ENCODE results near the gene GRM8.
A peak's percentile ranks its signal among the peaks of the same experiment; 100 is the strongest.

The GRM8 gene

DNA sequence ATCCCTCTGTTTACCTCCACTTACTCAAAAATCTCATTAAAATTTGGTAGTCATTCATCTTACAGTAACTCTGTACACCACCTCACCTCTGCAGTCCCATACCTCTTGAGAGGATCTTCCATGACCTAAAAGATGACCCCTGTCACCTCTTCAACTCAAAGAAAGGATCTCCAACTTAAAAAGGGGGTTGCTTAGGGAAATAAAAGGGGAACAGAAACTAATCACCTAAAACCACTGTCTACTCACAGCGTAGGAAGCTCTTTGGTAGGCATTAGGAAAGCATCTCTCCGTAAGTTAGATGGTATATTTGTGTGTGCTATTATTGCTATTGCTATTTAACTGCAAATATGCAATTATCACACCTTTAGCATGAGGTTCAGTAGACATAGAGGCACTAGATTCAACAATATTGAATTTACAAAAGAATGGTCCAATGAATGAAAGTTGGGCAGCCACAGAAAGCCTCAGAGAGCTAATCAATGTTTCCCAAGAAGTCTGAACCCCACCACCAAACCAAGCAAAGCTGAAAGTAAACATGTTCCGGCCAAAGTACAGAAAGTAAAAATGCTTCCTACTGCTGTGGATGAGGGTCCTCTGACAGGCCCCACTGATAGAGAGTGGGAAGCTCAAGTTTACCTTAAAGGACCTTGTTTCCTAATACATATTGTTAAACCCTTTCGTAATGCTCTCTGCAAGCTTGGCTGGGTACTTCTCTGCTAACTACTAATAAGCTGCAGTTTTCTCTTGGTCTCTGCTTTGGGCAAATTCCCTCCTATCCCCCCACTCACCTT, 105.8 kb downstream of the GRM8 start:
- DNase-seq (ENCODE audit: low read depth): no peak

DNA sequence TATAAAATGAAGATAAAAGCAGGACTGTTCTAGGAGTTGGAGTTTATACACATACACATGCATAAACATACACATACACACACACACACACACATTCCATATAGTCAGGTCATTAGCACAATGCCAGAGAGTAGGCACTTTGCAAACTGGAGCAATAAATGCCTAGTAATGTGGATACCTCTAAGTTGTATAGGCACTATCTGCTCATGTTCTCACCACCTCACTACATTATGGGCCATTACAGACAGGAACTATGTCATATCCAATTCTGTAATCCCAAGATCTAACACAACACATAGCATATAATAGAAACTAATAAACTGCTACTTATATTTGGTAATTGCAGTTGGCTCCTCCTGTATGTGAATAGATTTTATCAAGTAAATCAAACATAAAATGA, 115.6 kb downstream of the GRM8 start:
- DNase-seq (ENCODE audit: low read depth): no peak

DNA sequence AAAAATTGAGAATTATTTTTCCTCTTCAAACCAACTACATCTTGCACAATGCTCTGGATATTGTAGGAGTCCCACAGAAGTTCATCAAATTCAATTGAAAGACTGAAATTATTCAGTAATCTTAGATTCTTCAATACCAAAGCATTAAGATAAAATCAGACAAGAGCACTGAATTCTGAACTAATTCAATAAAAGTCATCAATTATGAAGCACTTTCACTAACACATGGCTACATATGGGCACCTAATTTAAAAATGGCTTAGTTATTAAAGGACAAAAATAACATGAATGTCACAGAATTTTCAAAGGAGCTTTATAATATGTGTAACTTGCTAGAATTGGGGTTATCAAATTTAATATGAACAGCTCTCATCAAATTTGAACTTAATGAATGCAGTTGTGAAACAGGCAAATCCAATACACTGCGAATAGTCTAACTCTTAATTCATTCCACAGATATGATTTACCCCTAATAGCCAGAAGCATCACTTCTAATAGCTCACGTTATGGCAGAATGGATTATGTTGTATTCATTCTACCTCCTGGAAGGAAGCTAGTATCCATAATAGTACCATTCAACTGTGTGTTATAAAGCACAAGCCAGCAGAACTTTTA, 116.8 kb downstream of the GRM8 start:
- no peak for DNase-seq (ENCODE audit: low read depth)

DNA sequence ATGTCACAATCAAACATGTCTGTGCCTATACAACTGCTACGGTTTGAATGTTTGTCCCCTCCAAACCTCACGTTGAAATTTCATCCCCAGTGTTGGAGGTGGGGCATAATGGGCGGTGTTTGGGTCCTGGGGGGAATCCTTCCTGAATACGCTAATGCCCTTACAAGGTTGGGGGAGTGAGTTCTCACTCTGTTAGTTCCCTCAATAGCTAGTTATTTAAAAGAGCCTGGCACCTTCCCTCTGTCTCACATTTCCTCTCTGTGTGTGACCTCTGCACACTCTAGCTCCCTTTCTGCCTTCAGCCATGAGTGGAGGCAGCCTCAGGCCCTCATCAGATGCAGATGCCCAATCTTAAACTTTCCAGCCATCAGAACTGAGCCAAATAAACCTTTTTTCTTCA, 129.5 kb downstream of the GRM8 start:
- DNase-seq (ENCODE audit: low read depth): no peak

DNA sequence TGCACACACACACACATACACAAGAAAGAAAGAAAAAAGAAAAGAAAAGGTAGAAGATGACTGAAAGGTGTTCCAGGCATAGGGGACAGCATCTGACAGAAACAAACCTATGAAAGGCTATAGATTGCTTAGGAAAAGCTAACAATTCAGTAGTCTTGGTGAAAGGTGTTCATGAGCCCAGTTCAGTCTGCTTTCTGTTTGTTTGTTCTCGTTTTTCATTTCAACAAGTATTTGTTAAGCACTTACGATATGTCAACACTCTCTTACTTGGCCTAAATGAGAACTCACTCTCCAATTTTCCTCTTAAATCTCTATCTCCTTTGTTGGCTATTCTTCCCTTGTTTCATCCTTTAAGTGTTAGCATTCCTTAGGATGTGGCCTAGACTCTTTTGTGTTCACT, 133.2 kb downstream of the GRM8 start:
- no peak for DNase-seq (ENCODE audit: low read depth)

DNA sequence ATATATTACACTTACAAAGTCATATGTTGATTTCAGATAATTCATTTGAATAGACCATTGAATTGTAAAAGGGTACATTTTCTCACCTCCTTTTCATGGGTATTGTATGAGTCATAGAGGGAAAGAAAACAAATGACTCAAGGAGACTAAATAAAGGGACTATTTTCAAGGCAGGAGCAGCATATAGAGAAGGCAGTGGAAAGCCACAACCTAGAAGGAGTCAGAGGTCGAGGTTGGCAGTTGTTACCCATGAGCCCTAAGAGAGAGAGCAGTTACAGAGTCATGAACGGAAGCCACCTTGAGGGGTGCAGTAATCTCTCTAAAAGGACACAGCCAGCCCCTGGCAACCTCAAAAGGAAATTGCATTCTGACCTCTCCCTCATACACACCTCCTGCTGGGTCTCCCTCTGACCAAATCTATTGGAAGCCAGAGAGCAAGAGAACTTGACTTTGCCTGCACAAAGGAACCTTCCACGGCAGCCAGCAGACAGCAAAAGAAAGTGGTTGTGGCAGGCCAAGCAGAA, 137.9 kb downstream of the GRM8 start:
- DNase-seq (ENCODE audit: low read depth): no peak

DNA sequence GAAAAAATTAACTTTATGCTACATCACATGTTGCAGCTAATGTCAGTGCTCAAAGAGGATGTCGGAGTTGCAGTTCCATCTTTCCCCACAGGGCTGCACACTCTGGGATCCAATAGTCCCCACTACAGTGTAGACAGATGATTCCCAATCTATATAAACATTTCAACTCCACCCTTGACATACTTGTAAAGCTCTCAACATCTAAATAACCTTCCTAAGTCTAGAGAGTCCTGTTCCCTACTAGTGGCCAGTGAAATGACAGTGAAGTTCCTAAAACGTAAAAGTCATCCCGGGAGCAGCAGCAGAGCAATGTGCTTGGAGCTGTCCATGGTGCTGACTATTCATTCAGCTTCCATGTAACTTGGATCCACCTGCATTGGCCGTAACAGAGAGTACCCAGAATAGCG, 145.1 kb downstream of the GRM8 start:
- peak; percentile 8 for DNase-seq (ENCODE audit: low read depth)

DNA sequence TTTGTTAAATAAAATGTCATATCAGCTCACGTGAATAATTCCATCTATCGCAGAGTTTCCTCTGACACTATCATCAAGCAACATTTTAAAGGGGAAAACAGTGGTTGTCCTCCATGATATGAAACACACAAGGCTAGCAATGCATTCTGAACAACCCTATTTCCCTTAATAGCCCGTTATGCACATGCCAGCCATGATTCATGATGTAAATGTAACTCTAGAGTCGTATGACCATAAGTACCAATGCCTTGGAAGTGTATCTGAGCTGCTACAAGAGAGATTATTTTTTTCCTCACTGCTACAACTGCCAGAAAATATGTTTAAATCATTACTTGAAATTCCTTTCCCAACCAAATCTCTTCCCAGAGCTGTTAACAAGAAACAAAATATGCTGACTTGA, 159.4 kb downstream of the GRM8 start:
- DNase-seq (ENCODE audit: low read depth): no peak

DNA sequence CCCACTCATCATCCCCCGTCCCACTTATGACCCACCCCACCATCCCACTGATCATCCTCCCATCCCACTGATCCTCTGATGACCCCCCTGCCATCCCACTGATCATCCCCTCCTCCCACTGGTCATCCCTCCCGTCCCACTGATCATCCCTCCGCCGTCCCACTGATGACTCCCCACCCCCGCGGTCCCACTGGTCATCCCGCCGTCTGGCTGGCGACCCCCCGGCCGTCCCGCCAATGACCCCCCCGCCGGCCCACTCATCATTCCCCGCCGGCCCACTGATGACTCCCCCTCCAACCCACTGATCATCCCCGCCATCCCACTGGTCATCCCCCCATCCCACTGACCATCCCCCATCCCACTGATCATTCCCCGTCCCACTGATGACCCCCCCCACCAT, 161.1 kb downstream of the GRM8 start:
- DNase-seq (ENCODE audit: low read depth): no peak

DNA sequence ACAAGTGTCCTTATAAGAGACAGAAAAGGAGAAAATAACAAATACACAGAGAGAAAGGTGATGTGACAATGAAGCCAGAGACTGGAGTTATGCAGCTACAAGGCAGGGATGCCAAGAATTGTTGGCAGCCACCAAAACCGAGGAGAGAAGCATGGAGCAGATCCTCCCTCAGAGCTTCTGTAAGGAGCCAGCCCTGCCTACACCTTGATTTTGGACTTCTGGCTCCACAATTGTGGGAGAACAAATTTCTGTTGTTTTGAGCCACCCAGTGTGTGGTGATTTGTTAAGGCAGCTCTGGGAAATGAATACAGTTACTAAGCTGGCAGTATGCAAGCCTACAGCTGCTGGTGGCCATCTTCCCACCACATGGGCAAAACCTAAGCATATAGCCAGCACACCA, 163.6 kb downstream of the GRM8 start:
- DNase-seq (ENCODE audit: low read depth): no peak

DNA sequence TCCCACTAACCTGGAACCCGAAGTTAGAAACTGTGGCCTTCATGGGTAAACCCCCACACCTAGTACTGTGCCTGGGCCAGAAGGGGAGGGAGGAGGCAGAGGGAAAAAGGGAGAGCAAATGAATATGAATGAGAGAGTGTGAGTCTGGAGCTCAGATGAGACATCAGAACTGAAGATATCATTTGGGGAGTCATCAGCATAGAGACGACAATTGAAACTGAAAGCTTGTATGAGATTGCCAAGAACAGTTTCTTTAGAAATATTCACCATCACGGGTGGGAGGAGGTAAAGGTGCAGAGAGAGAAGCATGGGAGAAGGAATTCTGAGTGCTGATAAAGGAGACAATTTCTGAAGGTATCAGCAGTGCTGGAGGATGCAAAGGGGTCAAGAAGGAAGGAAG, 171.2 kb downstream of the GRM8 start:
- DNase-seq (ENCODE audit: low read depth): no peak

DNA sequence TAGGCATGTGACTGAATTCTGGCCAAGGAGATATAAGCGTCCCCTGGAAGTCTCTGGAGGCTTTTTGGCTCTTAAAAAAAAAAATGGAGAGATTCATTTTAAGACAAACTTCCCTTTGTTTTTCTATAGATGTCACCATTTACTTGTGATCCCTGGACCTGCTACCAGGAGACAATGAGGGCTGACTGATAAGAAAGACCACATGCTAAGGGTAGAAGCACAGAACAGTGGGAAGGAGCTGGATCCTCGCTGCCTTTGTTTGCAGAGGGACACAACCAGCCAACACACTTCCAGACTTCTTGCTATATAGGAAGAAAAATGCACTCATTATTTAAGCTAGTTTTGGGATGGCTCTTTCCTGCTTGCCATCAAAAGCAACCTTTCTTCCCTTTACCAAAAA, 172.2 kb downstream of the GRM8 start:
- DNase-seq (ENCODE audit: low read depth): no peak

DNA sequence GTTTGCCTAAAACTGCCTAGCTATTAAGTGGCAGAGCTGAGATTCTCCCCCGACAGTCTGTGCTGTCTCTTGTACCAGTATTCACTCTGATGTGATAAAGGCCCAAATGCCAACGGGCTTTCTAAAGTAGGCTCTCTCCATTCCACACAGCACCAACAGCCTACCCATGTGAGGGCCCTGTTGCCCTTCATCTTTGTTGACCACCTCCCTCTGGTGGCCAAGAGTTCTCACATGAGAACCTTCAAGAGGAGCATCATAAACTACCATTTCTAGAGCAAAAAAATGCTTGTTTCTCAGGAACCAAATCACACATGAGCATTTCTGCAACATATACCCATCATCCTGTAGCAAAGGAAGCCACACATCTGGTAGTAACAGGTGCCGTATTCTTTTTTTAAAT, 185.8 kb downstream of the GRM8 start:
- no peak for DNase-seq (ENCODE audit: low read depth)

DNA sequence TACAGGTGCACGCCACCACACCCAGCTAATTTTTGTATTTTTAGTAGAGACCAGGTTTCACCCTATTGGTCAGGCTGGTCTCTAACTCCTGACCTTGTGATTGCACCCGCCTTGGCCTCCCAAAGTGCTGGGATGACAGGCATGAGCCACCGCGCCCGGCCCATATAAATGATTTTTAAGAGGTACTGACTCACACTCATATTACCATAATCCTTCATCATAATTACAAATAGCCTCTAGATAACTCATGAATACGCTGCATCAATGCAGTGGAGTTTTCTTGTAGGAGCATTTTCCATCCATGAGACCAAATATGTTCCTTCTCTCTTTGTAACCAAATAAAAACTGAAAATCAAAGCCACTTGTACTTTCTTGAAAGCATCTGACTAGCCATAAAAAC, 193.3 kb downstream of the GRM8 start:
- no peak for DNase-seq (ENCODE audit: low read depth)

DNA sequence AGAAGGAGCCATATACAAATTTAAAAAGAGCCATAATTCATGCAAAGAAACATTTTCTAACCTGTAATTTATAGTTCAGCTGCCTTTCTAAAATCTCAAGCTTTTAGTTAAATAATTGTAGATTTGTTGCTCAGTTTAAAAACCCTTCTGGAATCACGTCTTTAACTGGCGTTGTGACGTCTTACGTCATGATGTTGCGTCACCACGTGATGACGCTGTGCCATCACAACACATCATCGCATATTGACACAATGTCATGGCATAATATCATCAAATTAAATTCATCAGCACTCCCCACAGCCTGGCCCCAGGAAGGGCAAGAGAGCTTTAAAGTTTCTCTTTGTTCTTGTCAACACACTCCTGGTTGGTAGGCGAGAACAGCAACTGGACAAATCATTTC, 194.8 kb downstream of the GRM8 start:
- no peak for DNase-seq (ENCODE audit: low read depth)

DNA sequence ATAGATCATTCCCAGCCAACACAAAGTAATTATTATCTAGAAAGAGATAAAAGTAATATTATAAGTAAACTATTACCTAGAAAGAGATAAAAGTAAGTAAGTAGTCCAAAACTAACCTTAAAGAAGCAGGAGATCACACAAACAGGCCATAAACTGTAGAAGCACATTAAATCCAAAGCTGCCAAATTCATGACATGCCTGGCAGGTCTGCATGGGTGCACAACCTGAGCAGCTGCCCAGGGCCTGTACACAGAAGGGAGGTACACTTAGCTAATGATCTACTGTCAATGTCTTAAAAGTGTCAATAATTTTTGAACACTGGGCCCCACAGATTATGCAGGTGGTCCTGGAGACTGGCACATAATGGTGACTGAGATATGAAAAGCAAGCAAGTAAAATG, 196.5 kb downstream of the GRM8 start:
- no peak for DNase-seq (ENCODE audit: low read depth)

DNA sequence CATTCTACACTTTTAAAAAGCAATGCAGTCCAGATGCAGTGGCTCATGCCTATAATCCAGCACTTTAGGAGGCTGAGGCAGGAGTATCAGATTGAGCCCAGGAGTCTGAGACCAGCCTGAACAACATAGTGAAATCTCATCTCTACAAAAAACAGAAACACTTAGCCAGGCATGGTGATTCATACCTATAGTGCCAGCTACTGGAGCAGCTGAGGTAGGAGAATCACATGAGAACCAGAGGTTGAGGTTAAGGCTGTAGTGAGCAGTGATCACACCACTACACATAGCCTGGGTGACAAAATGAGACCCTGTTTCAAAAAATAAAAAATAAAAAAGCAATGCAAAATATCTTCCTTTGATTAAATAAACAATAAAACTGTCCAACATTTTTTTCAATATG, 205.2 kb downstream of the GRM8 start:
- DNase-seq (ENCODE audit: low read depth): no peak

DNA sequence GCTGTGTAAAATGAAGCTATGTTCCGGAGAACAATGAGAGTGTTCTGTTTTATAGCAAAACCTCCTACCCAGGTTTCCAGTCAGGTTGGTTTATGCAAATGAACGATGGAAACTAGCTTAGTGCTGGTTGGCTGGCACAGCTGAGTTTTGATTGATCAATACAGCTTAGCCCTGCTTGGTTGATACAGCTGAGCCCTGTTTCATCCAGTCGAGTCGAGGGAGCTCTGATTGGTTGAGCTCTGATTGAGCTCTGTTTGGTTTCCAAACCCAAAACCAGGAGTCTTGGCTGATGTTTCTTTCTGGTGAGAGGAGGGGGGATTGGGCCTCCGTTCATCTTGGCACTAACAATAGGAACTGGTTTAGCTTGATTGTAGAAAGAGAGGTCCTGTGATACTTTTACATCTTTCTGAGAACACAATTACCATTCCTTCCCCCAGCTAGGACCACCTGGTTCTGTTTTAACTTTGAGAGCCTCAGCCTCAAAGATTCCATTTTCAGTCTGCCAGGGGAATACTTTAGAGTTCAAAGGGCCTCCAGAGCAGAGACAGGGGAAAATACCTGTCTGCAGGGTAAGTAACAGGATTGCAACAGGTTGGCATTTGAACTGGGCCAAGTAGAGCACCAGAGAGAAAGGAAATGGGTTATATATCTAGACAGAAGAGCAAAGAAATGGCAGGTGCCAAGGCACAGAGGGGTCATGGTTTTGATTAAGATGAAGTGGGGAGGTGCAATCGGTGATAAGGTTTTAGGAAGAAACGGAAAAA, 210.9 kb downstream of the GRM8 start:
- DNase-seq (ENCODE audit: low read depth): no peak

DNA sequence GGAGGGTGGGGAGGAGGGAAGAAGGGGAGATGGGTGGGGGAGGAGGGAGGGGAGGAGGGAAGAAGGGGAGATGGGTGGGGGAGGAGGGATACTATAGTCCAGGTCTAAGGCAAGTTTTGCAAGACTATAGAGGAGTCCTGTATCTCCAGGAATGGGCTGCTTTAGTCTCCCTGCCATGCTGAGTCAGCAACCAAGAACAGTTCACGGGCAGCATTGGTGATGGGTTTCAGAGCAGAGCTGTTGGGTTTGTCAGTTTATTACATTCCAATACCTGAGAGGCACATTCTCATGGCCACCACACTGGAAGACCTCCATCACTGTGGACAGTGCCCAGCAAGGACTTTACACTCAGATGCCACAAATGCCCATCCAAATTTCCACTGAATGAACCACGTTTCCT, 212.7 kb downstream of the GRM8 start:
- no peak for DNase-seq (ENCODE audit: low read depth)

DNA sequence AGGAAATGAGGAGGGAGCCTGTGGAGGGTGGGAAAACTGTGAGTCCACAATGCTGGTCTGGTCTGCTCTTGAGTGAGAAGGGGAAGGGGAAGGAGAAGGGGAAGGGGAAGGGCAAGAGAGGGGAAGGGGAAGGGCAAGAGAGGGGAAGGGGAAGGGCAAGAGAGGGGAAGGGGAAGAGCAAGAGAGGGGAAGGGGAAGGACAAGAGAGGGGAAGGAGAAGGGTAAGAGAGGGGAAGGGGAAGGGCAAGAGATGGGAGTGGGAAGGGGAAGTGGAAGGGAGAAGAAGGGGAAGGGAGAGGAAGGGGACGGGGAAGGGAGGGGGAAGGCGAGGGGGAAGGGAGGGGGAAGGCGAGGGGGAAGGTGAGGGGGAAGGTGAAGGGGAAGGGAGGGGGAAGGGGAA, 213.2 kb downstream of the GRM8 start:
- DNase-seq (ENCODE audit: low read depth): no peak

DNA sequence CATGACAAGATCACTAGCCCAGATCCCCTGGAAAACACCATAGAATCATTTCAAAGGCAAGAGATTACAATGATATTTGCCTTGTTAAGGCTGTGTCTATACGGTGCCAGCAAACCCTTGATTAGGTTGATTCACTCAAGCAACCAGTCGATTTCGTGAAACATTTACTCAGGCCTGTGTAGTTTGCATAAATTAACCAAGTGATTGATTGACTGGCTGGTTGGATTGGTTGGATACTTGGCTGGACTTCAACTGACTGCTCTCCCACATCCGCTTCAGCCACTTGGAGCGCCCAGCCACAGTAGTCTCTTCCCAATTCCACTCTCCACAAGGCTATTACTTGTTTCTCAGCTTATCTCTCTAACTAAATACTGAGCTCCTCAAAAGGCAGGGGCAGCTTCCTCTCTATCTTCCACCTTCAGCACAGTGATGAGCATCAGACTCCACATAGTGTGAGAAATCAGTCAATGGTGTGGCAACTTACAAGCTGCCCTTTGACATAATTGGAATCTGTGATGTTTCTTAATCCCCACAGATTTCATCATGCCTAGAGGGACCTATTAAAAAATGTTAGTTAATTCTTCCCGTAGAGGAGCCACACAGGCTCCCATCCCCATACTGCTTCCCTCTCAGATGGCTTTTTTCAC, 217.4 kb downstream of the GRM8 start:
- no peak for DNase-seq (ENCODE audit: low read depth)

DNA sequence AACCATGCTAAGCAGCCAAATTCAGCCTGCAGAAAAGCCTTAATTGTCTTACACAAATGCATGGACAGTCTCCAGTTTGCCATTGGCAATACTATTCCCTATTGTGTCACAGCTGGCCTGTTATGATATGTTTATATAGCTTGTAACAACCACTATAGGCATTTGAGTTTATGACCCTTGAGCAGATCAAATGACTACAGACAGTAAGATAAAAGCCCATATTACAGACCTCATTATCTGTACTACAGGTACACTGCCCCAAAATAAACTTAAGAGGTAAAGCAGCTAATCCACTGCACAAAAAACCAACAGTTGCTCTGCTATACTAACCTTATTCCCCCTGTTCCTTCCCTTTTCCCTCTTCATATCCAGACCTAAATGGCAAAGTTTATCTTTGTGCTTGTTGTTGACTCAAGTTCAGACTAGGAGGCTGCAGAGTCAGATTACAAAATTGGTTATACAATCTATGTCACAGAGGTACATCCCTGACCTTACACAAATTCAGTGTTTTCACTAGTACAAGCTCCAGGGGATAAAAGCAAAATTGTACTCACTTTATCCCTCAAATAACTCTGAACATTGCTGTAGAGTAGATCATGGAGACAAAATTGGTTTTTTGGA, 218.4 kb downstream of the GRM8 start:
- no peak for DNase-seq (ENCODE audit: low read depth)

Measured in T follicular helper cell (primary cell).